ENCODE results near the gene TRANK1.

DNA sequence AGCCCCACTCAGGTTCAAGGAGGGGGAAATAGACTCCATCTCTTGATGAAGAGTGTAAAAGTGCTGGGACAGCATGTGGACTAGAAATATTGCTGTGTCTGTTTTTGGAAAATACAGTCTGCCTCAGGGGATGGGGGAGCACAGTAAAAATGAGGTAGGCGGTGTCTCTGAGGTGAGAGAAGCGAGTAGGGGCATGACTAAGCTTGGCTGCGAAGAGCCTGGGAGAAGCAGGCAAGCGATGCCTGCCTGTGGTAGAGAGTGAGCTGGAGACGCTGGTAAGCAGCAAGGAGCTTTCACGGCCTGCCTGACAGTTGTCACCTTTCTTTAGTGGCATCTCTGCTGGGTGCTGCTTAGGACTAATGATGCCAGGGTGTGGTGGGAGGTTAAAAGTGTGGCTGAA lies 131.5 kb downstream of the TRANK1 start:
- TF ChIP-seq GABPA (IDR thresholded peaks at IDR 0.05; ENCODE audit: low read depth), result no peak
- TF ChIP-seq, protein P1, sequence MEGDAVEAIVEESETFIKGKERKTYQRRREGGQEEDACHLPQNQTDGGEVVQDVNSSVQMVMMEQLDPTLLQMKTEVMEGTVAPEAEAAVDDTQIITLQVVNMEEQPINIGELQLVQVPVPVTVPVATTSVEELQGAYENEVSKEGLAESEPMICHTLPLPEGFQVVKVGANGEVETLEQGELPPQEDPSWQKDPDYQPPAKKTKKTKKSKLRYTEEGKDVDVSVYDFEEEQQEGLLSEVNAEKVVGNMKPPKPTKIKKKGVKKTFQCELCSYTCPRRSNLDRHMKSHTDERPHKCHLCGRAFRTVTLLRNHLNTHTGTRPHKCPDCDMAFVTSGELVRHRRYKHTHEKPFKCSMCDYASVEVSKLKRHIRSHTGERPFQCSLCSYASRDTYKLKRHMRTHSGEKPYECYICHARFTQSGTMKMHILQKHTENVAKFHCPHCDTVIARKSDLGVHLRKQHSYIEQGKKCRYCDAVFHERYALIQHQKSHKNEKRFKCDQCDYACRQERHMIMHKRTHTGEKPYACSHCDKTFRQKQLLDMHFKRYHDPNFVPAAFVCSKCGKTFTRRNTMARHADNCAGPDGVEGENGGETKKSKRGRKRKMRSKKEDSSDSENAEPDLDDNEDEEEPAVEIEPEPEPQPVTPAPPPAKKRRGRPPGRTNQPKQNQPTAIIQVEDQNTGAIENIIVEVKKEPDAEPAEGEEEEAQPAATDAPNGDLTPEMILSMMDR (IDR thresholded peaks at IDR 0.05; ENCODE audit: insufficient read depth, low read length), result no peak
